ENCODE data around the gene ARFRP1.
"Not testable (repeated sequence)": the region's sequence is repeated elsewhere in the genome, so short reads cannot be mapped to it uniquely, and the experiment has no call there.

ARFRP1 gene

DNA sequence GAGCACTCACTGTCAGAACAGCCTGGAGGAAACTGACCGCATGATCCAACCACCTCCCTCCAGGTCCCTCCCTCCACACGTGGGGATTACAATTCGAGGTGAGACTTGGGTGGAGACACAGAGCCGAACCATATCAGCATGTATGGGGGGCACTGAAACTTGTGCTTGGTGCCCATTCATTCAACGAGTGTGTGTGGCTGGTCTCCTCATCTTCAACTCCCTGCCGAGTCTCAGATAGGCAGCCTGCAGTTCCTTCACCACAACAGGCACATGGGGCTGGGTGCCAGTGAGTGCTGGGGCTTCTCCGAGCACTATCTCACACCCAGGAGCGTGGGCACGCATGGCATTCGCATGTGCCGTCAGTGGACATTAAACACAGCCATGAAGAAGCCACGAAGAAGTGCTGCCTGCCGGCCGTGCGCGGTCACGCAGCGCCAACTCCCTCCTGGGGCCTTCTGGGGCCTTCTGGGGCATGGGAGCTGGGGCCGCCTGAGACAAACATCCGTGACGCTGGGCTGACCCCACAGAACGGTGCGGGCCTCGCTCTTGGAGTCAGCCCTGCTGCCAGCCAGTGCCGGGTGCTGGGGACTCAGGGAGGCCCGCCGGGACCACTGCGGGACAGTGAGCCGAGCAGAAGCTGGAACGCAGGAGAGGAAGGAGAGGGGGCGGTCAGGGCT is 50.4 kb downstream of the ARFRP1 start:
- DNase-seq (ENCODE audit: low spot score): no peak
- no peak for FAIRE-seq

DNA sequence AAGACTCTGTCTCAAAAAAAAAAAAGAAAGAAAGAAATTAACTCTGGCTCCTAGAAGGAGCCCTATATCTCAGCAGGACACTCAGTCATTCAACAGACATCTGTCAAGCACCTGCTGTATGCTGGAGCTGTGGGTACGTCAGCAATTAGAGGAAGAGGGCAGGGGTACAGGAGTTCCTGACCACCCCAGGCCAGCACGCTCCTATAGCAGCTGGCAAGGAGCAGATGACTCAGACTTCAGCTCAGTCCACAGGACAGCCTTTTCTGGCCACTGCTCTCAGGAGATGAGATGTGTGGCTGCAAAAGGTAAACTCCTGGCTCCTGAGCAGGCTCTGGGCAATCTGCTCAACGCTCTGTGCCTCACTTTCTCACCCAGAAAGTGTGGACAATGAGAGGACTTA is 51.3 kb downstream of the ARFRP1 start:
- DNase-seq (ENCODE audit: low spot score) (no peak), FAIRE-seq (no peak)

DNA sequence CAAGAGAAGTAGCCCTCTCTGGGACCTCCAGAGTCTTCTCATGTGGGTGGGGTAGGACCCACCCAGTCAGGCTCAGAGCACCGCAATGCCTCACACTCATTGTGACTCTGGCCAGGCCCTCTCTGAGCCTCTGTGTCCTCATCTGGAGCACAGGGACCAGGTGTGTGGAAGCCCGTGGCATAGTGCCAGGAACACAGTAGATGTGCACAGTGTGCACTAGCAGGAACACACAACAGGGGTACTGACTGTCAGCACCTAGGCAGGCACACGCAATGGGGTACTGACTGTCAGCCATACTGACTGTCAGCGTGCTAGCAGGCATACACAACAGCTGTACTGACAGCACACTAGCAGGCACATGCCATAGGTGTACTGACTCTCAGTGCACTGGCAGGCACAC is 52.5 kb downstream of the ARFRP1 start:
- no peak for DNase-seq (ENCODE audit: low spot score)
- FAIRE-seq: no peak

DNA sequence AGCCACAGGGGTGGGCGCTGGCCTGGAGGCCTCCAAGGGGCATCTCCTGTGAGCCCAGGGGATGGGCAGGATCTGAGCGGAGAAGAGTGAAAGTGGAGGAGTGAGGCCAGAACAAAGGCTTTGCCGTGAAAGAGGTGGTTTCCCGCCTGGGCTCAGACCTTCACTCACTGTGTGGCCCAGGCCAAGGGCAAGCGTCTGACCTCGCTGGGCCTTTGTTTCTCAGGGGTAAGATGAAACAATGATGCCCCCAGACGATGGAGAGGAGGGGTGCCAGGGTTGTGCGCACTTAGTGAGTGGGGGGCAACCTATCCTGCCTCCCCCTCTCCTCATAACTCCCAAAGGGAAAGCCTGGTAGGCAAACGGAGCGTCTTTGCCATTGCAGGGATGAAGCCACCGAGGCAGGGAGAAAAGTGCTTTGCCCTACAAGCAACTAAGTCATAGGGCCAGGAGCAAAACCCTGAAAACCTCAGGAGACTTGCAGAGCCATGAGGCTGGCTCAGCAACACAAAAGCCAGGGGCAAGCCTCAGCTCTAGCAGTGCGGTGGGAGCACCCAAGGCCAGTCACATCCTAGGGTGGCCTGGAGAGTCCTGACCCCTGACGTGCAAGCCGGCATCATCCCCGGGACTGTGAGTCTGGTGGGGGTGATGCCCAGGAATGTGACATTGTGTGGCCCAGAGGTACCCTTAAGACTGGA is 53.7 kb downstream of the ARFRP1 start:
- no peak for DNase-seq (ENCODE audit: low spot score)
- no peak for FAIRE-seq

DNA sequence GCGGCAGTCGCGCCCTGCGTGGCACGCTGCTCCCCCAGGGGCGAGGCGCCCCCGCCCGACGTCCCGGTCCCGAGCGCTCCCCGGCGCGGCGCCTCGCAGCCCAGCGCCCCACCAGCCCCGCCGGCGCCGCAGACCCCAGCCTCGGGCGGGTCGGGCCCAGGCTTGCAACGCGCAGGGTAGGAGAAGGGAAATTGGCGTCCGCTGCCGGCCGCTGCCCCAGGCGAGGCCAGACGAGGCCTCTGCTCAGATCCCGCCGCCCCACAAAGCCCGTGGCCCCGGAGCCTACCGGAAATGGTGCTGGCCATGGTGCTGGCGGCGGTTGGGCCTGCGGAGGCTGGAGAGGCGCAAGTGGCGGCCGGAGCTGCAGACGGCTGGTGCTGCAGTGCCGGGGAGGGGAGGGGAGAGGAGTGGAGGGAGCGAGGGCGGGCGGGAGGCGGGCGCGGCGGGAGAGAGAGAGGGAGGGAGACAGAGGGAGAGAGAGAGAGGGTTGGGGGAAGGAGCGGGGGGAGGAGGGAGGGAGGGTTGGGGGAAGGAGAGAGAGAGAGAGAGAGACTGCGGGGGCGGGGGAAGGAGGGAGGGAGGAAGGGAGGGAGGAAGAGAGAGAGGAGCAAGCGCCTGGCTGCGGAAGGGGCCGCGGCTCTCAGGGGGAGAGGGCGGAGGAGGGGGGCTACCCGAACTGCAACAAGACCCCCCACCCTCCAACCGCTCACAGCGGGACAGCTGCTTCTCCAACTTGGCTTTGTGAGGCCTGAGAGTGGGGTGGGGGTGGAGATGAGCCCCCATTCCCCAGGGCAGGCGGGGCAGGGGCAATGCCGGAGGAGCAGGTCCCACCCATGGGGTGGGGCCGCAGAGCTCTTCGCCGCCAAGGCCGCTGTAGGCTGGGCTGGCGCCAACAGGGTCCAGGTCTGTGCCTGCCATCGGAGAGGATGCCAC is 54.5 kb downstream of the ARFRP1 start, which contains the start of gene STMN3:
STMN3 (minus strand) TSS at position 384 of the 933 bp plus-strand sequence; CDS start at position 305, 79 bp downstream.
- no peak for FAIRE-seq
- DNase-seq (ENCODE audit: low spot score): peak; percentile 90

DNA sequence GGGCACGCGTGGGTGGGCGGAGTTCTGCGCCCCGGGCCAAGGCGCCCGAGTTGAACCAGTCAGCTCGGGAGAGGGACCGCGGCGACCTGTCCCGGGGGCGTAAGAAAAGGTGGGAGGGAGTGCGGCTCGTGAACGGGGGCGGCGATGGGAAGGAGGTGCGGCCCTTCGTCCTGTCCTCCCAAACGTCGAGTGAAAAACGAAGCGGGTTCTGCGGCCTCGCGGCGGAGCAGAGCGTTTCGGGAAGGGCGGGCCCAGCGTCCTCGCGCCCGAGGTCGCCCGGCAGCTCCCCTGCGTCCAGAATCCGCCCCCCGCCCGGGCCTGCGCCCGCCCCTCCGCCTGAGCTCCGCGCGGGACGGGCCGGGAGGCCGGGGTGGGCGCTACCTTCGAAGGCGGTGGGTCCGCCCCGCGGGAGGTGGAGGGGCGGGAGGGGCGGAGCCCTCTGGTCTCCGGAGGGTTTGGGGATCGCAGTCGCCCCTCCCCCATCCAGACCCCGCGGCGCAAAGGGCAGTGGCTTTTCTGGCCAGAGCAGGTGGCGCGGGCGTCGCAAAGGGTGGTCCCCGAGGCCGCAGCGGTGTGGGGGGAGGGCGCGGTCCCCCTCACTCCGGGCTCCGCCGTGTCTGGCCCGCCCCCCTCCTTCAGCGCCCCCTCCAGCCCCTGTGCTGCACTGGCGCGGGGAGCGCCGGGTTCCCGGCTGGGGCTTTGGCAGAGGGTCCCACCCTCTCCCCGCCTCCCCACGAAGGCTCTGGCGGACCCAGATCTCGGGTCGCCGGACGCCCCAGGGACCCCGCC is 55.4 kb downstream of the ARFRP1 start:
- peak; percentile 29 for DNase-seq (ENCODE audit: low spot score)
- no peak for FAIRE-seq

DNA sequence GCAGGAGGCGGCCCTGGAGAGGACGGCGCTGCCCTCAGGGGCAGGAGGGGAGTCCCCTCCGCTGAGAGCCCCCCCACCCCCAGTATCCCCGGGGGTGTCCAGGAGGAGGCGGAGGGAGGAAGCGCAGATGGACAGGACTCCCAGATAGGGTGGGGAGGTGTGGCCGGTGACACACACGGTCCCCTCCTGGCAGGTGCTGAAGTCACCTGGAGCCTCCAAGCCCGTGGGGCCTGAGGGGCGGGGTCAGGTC is 55.9 kb downstream of the ARFRP1 start:
- FAIRE-seq (no peak), DNase-seq (ENCODE audit: low spot score) (no peak)

DNA sequence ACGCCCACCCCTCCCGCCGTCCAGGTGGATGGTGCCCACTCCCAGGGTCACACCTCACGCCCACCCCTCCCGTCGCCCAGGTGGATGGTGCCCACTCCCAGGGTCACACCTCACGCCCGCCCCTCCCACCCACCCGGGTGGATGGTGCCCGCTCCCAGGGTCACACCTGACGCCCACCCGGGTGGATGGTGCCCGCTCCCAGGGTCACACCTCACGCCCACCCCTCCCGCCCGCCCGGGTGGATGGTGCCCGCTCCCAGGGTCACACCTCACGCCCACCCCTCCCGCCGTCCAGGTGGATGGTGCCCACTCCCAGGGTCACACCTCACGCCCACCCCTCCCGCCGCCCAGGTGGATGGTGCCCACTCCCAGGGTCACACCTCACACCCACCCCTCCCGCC is 57.3 kb downstream of the ARFRP1 start:
- DNase-seq (ENCODE audit: low spot score); FAIRE-seq: not testable (repeated sequence)

DNA sequence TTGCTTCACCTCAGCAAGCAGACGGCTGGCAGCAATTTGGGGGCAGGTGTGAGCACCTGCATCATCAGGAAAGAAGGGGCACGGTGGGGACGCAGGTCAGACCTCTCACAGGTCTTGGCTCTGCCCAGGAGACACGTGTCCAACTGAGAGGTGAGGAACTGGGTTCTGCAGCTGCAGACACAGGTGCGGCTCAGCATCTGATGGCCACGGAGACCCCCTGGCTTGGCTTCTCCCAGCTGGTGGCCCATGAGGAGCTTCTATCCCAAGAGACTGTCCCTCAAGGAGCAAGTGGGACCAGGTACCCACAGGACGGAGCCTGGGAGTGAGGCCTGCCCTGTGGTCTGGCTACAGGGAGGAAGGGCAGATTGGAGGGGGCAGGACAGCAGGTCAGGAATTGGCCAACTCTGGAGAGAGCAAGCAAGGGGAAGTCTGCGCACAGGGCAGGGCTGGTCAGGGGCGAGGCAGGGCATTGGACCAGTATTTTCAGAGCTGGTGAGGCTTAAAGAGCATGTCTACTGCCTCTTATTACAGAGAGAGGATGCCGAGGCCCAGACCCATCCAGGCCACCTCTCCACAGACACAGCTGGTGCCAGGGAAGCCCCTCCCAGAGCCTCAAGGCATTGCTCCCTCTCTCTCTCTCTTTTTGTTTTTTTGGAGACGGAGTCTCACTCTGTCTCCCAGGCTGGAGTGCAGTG is 58.7 kb downstream of the ARFRP1 start:
- DNase-seq (ENCODE audit: low spot score) (no peak), FAIRE-seq (no peak)
